Renal cortex interstitium (tissue), 11 donors: Measurements from ENCODE around the gene LRRC43. TPM values are rescaled to one million over a fixed set of nuclear protein-coding genes. Genes with fewer than 3 reads are reported as not detected.
"Not testable (repeated sequence)": the region's sequence is repeated elsewhere in the genome, so short reads cannot be mapped to it uniquely, and the experiment has no call there.

ENCODE experiments used
- DNase-seq, 11 donors: peaks; one replicate each; pipeline ENCODE4 v3.0.0-alpha.2; 2013; ENCODE audit warnings: low read depth in 9 of 11, low spot score in 4 of 11; ENCODE audit errors: extremely low read depth in 1 of 11
- polyA plus RNA-seq, 3 donors: library from polyadenylated mRNA; unstranded; fragments of 120-200 nt; gene quantifications; one replicate each; pipeline ENCODE4 v1.2.1, GENCODE V29; 2013; ENCODE audit not compliant: insufficient read length in 3 of 3

The LRRC43 gene
- polyA plus RNA-seq, 3 donors: 3.6 to 7.7 (median 5.4) TPM

DNA sequence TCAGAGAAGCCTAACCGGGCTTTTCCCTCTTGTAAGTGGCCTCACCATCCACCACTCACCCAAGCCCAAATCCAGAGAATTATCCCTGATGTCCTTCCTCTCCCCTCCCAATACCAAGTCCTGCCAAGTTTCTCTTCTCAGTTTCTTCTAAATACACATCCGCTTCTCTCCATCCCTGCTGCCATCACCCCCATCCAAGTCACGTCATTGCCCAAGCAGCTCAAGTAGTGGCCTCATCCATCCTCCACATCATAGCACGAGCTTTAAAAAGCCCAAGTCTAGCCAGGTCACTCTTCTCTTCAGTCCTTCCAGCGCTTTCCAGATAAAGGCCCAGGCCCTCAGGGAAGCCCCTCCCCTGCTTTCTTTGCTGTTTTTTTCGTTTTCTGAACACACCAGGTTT lies 34.3 kb upstream of the LRRC43 start:
- DNase-seq: no peak

DNA sequence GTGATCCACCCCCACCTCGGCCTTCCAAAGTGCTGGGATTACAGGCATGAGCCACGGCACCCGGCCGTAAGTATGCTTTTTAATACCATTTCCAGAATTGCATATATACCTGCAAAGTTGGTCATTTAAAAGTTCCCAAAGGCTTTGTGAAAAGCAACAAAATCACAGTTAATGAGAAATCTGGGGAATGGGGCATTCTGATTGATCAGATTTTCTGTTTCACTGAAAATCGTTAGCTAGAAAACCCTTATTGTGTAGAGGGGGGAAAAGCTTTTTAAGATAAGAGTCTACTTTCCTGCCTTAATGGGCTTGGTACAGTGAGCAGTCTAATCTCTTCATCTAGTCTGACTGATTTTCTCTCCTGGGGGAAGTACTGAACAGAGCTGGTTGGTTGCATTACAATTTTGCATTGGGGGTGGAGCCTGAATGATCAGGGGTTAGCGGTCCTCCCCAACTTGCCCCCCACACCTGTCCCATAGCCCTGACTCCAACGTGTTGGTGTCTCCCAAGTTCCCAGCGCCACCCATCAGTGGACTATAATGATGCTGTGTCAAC lies 32.7 kb upstream of the LRRC43 start:
- DNase-seq: no peak

DNA sequence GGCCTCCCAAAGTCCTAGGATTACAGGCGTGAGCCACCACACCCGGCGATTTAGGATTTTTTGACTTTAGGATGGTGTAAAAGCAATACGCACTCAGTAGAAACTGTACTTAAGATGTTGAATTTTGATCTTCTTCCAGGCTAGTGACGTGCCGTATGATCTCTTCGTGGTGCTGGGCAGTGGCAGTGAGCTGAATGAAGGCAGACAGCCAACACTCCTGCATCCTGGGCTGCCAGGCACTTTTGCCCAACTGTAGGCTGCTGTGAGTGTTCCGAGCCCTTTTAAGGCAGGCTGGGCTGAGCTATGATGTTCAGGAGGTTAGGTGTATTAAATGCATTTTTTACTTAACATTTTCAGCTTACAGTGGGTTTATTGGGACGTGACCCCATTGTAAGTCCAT lies 30.2 kb upstream of the LRRC43 start:
- DNase-seq: no peak

DNA sequence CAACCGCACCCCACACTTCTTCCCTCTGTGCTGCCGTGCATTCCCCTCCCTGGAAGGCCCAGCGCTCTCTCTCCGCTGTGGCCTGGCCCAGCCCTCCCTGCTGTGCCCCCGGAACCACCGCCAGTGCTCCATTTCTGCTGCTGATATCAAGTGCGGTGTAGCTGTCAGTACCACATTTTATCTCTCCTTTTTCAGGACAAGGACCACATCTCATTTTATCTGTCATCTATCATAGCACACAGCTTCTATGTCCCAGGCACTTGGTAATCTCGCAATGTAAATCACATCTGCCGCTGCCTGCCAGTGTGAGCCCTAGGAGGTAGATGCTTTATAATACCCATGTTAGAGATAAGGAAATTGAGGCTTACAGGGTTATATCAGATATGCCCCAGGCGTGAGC lies 27.2 kb upstream of the LRRC43 start:
- DNase-seq: no peak

DNA sequence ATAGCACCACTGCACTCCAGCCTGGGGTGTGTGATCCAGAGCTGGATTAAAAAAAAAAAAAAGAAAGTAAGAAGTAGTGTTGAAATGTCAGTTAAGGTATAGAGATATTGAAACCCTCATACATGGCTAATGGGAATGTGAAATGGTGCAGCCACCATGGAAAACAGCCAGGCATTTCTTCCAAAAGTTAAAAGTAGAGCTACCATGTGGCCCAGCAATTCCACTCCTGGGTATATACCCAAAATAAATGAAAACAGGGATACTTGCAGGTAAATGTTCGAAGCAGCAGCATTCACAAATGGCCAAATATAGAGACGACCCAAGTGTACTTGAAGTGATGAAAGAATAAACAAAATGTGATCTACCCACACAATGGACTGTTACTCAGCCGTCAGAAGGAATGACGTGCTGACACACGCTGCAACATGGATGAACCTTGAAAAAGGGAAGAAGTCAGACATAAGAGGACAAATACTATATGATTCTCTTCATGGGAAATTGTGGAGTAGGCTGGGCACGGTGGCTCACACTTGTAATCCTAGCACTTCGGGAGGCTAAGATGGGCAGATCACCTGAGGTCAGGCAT lies 24.1 kb upstream of the LRRC43 start:
- no peak for DNase-seq

DNA sequence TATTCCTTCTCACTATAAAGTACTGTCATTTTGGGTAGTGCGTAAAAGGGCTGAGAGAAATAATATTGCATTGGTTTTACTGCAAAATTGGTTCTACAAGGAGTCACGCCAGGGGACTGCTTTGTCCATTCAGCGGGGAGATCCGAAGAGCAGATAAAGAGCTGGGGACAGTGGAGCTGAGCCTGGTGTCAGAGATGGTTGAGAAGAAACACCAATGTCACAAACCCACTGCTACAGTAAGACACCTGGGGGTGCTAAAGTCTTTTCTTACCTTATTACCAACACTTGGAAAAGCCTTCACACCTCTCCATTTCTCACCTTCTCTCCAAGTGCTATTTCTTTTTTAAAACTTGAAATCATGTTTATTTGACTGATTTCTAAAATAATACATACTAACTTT lies 23.0 kb upstream of the LRRC43 start:
- no peak for DNase-seq

DNA sequence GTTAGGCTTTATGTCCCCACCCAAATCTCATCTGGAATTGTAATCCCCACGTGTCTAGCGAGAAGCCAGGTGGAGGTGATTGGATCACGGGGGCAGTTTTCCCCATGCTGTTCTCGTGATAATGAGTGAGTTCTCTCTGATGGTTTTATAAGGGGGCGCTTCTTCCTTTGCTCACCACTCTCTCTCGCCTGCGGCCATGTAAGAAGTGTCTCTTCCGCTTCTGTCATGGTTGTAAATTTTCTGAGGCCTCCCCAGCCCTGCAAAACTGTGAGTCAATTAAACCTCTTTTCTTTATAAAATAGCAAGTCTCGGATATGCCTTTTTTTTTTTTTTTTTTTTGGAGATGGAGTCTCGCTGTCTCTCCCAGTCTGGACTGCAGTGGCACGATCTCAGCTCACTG lies 22.2 kb upstream of the LRRC43 start:
- DNase-seq: no peak

DNA sequence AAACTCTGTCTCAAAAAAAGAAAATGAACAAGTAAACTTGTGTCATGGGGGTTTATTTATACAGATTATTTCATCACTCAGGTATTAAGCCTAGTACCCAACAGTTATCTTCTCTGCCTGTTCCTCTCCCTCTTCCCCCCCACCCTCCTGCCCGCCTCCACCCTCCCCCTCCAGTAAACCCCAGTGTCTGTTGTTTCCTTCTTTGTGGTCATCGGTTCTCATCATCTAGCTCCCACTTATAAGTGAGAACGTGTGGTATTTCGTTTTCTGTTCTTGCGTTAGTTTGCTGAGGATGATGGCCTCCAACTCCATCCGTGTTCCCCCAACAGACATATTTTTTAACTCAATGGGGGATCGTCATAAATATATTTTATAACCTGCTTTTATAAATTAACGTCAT lies 21.2 kb upstream of the LRRC43 start:
- DNase-seq: no peak

DNA sequence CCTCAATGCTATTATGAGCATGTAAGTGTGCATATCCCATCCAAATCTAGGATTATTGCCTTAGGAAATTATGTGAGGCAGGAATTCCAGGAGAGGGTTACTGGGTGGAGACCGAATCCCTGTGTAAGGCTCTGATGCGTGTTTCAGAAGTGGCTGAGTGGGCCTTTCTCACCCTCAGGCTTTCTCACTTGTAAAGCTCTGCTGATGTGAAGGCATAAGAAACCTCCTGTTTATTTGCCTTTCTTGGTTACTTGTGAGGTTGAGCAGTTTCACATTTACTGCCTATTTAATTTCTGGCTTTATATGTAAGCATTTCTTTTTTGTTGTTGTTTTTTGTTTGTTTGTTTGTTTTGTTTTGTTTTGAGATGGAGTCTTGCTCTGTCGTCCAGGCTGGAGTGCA lies 19.9 kb upstream of the LRRC43 start:
- no peak for DNase-seq

DNA sequence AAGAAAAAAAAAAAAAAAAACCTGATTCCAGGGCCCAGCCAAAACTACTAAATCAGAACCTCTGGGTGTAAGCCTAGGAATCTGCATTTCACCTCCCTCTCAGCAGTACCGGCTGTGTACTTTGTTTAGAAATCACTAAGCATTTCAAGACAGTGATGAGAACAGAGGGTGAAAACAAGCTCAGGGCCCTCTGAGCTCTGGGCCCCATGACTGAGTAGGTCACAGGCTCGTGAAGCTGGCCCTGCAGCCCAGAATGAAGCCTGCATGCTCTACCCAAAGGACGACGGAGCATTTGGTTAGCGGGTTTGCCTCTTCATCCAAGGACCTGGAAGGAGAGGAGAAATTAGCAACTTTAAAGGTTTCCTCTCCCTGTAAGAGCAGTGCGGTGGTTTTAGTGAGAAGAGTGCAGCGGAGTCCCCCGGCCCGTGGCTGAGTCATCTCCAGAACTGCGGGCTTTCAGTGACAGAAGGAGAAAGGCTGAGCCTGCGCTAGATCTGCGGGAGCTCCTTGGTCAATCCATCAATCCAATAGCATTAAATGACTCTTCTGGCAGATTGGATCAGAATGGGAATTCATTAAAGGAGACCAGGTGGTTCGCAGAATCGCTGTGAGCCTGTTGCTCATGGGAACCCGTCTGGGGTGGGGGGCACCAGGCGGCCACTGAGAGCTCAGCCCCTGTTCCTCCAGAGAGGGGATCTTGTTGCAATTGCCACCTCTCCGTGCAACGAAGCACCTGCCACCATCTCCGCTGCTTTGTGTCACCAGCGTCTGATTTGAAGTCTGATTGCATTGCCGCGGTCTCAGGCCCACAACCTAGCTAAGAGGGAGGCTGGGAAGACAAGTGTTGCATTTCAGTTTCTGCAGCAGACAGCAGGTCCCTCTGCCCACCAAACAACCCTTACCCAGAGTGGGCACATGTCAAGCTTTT lies 16.2 kb upstream of the LRRC43 start:
- no peak for DNase-seq

DNA sequence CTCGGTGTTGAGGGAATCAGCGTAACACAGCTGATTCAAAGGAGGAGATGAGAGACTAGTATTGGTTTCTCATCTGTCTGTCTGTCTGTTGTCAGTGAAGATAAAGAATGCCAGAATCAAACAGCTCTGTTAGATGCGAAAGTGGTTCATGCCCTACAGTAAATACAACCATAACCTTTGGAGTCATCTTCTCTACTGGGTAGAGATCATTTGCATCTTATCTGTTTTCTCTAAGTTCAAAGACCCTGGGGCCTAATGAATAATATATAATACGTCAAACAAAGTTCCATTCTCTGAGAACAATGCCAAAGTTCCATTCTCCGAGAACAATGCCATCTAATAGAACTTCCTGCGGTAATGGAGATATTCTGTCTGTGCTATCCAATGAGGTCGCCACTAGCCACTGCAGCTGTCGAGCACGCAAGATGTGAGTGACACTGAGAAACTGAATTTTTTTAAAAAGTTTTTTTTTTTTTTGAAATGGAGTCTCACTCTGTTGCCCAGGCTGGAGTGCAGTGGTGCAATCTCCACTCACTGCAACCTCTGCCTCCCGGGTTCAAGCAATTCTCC lies 15.5 kb upstream of the LRRC43 start:
- no peak for DNase-seq

DNA sequence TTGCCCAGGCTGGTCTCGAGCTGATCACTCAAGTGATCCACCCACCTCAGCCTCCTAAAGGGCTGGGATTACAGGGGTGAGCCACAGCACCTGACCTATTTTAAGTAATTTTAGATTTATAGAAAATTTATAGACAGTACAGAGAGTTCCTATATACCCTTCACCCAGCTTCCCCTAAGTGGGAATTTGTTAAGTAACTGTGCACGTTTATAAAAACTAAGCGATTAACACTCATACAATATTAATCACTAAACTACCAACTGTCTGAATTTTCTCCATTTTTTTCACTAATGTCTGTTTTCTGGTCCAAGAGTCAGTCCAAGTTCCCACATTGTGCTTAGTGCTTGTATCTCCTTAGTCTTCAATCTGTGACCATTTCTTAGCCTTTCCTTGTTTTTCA lies 14.4 kb upstream of the LRRC43 start:
- DNase-seq: no peak

DNA sequence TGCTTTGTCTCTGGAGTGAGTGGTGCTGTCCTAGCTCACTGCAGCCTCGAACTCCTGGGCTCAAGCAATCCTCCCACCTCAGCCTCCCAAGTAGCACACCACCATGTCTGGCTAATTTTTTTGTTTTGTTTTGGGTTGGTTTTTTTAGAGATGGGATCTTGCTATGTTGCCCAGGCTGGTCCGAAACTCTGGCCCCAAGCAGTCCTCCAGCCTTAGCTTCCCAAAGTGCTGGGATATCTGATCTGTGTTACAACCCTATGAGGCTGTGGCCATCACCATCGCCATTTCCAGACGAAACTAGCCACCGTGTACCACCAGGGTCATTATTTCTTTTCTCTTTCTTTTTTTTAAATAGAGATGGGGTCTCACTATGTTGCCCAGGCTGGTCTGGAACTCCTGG lies 11.5 kb upstream of the LRRC43 start:
- DNase-seq: no peak

DNA sequence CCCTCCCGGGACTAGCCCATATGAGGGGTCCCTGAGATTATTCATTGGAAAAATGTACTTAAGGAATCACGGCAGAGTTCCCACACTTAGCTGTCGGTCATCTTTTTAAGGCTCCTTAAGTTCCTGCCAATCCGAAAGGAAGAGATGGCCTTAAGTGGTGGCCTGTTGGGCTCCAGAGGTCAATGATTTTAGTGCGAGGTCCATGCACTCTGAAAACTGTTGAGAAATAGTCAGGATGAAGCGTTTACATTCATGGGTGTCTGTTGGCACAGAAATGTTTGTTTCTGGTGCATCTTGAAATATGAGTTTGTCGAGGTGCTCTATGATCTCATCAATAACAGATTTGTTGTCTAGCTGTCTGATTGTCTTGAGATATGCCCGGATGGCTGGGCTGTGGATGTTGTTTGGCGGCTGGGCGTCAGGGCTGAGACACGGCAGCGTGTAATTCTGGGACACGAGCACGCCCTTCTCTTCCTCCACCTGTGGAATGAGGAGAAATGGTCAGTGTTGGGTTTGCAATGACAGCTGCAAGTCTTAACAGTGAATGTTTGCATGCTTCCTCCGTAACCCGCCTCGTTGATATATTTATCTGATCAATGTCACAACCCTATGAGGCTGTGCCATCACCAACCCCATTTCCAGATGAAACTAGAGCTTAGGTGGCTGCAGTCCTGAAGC lies 10.5 kb upstream of the LRRC43 start:
- no peak for DNase-seq

DNA sequence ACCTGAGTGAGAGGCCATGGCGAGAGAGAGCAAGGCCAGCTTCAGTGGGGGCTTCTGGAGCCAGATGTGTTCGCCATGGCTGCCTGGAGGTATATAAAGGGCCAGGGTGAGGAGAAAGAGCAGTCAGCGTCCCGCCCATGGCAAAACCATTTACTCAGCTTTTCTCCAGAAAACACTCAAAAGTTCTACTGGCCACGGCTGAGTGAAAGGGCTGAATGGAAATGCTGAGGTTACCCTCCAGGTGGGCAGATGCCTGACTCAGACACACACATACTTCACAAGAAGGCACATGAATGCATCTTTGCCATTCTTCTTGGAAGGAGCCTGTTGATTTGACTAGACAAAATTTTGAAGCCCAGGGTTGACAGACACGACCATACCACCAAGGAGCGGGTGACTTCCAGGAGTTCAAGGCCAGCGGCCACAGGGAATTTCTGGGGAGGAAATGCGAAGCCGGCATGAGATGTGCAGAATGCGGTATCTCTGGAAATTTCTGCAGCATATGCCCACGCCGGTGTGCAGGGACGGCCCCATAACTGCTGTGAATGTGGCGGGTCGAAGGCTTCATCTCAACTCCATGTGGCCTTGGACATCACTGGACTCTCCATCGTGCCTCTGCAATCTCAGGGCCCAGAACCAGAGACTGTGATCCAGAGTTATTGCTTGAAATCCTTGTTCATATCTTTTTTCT lies 8.6 kb upstream of the LRRC43 start, which contains the start of gene IL31:
IL31 (minus strand) TSS at position 67 of the 691 bp plus-strand sequence; CDS start at position 18, 49 bp downstream.
- DNase-seq: no peak

DNA sequence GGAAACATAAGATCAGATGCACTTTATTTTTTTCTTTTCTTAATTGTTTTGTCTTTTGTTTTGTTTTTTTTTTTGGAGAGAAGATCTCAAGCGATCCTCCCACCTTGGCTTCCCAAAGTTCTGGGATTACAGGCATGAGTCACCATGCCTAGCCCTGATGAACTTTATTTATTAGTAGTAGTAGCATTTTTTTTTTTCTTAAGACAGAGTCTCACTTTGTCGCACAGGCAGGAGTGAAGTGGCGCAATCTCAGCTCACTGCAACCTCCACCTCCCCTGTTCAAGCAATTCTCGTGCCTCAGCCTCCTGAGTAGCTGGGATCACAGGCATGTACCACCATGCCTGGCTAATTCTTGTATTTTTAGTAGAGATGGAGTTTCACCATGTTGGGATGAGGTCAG lies 6.5 kb upstream of the LRRC43 start:
- DNase-seq: not testable (repeated sequence)

DNA sequence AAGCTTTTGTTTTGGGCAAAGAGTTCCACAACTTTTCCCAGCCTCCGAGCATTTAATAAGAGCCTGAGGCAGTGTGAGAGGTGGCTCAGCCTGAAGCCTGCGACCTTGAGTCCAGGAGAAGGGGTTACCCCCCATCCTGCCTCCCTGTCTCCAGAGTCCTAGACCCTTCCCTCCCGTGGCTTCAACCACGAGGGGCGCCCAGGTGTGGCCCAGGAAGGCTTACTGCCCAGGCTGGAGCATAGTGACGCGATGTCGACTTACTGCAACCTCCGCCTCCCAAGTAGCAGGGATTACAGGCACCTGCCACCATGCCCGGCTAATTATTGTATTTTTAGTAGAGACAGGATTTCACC lies 641 bp downstream of the LRRC43 start:
- DNase-seq: no peak

DNA sequence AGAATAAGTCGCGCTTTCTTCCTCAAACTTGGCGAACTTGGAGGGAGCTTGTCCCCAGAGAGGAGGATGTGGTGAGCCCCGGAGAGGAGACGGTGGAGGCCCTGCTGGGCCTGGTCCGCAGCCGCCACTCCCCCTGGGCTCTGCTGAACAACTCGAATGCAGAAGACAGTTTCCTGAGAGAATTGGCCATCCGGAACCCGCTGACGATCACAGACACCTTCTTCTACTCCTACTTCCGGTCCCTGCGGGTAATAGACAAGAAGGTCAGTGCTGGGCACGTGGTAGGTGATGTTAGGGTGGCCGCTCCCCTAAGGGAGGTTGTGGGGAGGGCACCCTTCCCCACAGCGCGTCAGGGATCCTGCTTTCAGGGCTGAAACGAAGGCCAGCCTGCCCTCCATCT lies 1.6 kb downstream of the LRRC43 start:
- DNase-seq: no peak

DNA sequence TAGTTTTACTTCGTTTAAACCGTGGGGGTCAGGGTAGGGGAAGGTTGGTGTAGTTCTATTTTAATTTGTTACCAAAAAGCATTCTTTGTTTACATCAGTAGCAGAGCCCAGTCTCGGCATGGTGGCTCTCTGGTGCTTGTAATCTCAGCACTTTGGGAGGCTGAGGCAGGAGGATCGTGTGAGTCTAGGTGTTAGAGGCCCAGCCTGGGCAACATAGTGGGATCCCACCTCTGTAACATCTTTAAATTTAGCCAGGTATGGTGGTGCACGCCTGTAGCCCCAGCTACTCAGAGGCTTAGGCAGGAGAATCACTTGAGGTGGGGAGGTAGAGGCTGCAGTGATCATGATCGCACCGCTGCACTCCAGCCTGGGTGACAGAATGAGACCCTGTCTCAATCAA lies 2.2 kb downstream of the LRRC43 start:
- no peak for DNase-seq
